Tibial nerve (tissue), 4 donors: ENCODE data around the gene PLXNB3.

Experiments used
- EP300 ChIP-seq, 2 donors: sonication (generic); formaldehyde crosslinking; IDR thresholded peaks; one replicate each; pipeline ENCODE4 v1.6.1; 2017; ENCODE audit warnings: antibody characterized with exemption in 2 of 2, mild to moderate bottlenecking in 1 of 2
- POLR2A ChIP-seq, 2 donors: fragments of 450-650 bp; IDR thresholded peaks; one replicate each; pipeline ENCODE4 v1.6.1; 2017; ENCODE audit warnings: antibody characterized with exemption in 2 of 2, mild to moderate bottlenecking in 2 of 2, moderate library complexity in 2 of 2
- TF ChIP-seq, protein P1 (sequence below), 5 experiments: fragments of 200-600 bp in 3 of 5; fragments of 450-650 bp in 2 of 5; sonication (generic) in 3 of 5; IDR thresholded peaks; one replicate each; pipeline ENCODE4 v1.5.1; 2016 to 2019; ENCODE audit warnings: antibody characterized with exemption in 5 of 5, mild to moderate bottlenecking in 3 of 5, moderate library complexity in 2 of 5

DNA sequence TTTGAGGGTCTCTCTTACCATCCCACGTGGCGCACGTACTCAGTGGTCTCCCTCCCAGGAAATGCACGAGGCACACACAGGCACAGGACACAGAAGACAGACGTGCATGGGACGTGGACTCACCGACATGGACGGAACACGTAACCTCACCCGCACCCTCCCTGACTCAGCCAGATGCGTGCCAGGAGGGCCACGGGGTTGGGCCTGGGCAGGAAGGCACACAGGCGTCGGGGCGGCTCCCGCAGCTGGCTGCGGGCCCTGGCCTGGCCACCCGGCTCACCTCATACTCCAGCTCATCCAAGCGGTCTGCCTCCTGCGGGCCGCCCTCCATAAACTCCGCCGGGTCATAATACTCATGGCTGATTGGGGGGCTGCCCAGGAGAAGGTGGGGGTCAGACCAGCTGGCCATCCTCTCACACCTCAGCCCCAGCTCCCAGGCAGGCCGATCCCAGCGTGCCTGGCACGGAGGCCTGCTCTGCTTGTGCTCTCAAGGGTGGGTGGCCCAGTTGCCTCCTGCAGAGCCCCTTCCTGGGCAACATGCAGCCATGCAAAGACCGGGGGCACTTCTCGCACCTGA, 43.0 kb downstream of the PLXNB3 start:
- no peak for TF ChIP-seq EP300 (IDR thresholded peaks at IDR 0.05)
- TF ChIP-seq POLR2A (IDR thresholded peaks at IDR 0.05): no peak
- TF ChIP-seq, protein P1, sequence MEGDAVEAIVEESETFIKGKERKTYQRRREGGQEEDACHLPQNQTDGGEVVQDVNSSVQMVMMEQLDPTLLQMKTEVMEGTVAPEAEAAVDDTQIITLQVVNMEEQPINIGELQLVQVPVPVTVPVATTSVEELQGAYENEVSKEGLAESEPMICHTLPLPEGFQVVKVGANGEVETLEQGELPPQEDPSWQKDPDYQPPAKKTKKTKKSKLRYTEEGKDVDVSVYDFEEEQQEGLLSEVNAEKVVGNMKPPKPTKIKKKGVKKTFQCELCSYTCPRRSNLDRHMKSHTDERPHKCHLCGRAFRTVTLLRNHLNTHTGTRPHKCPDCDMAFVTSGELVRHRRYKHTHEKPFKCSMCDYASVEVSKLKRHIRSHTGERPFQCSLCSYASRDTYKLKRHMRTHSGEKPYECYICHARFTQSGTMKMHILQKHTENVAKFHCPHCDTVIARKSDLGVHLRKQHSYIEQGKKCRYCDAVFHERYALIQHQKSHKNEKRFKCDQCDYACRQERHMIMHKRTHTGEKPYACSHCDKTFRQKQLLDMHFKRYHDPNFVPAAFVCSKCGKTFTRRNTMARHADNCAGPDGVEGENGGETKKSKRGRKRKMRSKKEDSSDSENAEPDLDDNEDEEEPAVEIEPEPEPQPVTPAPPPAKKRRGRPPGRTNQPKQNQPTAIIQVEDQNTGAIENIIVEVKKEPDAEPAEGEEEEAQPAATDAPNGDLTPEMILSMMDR (IDR thresholded peaks at IDR 0.05): no peak
